ENCODE results near the gene OGDHL. TPM values are rescaled to one million over a fixed set of nuclear protein-coding genes. Genes with fewer than 3 reads are reported as not detected.

The OGDHL gene
- total and polyA plus RNA-seq, 2 of the 13 experiments (the other 11 are each of a cell fraction or from before 2014, with no cell fraction given): 3.0 to 9.8 TPM

DNA sequence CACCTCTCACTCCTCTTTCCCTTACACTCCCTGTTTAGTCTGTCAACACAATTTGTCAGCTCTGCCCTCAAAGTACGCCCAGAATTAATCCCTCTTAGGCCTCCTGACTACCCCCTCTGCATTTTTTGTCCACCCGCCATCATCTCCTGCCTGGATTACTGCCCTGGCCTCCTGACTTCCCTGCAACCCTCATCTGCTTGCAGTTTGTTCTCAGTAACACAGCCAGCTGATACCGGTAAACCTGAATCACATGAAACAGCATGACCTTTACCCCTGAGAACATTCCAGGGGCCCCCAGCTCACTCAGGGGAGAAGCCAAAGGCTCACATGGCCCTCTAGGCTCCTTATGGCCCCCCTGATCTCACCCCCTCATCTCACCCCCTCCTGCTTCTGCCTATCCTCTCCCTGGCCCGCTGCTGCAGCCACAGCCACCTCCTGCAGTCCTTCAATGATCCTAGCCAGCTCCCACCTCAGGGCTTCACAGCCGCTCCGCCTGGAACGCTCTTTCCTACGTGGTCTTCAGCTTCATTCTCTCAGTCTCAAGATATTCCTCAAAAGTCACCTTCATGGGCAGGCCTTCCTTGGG is 73.8 kb downstream of the OGDHL start:
- POLR2A ChIA-PET: no interaction called here
- H2AFZ ChIP-seq (ENCODE audit: low read length): no peak overlapping the region
- no peak overlapping the region for H3K4me2 ChIP-seq (ENCODE audit: low read depth, low read length)
- in situ Hi-C loops (cut with HindIII; ENCODE audit: extremely low pct_ligation_motif_present, low pct_unique_long_range_greater_than_20kb): no loop called here
- H3K4me1 ChIP-seq (ENCODE audit: insufficient read depth, low read length): no peaks in the 10 kb centered on the region
- DNase-seq (ENCODE audit: low spot score) (no peak), ATAC-seq (no peak), FAIRE-seq (no peak)
- BruUV-seq (replicated peaks): no TSS peak
- H4K20me1 ChIP-seq (ENCODE audit: insufficient read depth, low read length): no peaks in the 10 kb centered on the region
- 22% methylated on average over 8 of the region's 8 CpGs for WGBS (ENCODE audit: low lambda C conversion rate)
- intact Hi-C loops (cut with micrococcal nuclease; ENCODE audit: unreplicated experiment): no loop called here
- no peak overlapping the region for H3K9ac ChIP-seq (ENCODE audit: insufficient read depth, low read depth, low read length)
- H3K9me3 ChIP-seq (ENCODE audit: low read length): no peaks in the 10 kb centered on the region
- no peak overlapping the region for H3K4me3 ChIP-seq (replicated peaks in 1 of 3; ENCODE audit: insufficient read depth in 1 of 3, low read depth in 2 of 3, low read length in 3 of 3)
- no peaks in the 10 kb centered on the region for H3K79me2 ChIP-seq (ENCODE audit: insufficient read depth, low read length)
- TF ChIP-seq KLF9 (CRISPR knock-in tag; IDR thresholded peaks at IDR 0.05; ENCODE audit: low read depth) (no peak), ZNF136 (CRISPR knock-in tag; IDR thresholded peaks at IDR 0.05; ENCODE audit: low read depth) (no peak), GFI1 (CRISPR knock-in tag; IDR thresholded peaks at IDR 0.05; ENCODE audit: borderline replicate concordance) (no peak), ZNF597 (CRISPR knock-in tag; IDR thresholded peaks at IDR 0.05) (no peak), MEIS2 (CRISPR knock-in tag; IDR thresholded peaks at IDR 0.05) (no peak), ZKSCAN8 (CRISPR knock-in tag; IDR thresholded peaks at IDR 0.05; ENCODE audit: borderline replicate concordance) (no peak), HNRNPK (IDR thresholded peaks at IDR 0.05; ENCODE audit: low read depth, low read length, poor library complexity, severe bottlenecking) (no peak), ZNF777 (CRISPR knock-in tag; IDR thresholded peaks at IDR 0.05) (no peak), ZBTB25 (CRISPR knock-in tag; IDR thresholded peaks at IDR 0.05) (no peak)
- TF ChIP-seq, protein P1, sequence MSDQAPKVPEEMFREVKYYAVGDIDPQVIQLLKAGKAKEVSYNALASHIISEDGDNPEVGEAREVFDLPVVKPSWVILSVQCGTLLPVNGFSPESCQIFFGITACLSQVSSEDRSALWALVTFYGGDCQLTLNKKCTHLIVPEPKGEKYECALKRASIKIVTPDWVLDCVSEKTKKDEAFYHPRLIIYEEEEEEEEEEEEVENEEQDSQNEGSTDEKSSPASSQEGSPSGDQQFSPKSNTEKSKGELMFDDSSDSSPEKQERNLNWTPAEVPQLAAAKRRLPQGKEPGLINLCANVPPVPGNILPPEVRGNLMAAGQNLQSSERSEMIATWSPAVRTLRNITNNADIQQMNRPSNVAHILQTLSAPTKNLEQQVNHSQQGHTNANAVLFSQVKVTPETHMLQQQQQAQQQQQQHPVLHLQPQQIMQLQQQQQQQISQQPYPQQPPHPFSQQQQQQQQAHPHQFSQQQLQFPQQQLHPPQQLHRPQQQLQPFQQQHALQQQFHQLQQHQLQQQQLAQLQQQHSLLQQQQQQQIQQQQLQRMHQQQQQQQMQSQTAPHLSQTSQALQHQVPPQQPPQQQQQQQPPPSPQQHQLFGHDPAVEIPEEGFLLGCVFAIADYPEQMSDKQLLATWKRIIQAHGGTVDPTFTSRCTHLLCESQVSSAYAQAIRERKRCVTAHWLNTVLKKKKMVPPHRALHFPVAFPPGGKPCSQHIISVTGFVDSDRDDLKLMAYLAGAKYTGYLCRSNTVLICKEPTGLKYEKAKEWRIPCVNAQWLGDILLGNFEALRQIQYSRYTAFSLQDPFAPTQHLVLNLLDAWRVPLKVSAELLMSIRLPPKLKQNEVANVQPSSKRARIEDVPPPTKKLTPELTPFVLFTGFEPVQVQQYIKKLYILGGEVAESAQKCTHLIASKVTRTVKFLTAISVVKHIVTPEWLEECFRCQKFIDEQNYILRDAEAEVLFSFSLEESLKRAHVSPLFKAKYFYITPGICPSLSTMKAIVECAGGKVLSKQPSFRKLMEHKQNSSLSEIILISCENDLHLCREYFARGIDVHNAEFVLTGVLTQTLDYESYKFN (CRISPR knock-in tag; conservative IDR thresholded peaks at IDR 0.05): no peak
- CTCF ChIA-PET (ENCODE audit: low intra/inter-chr PET ratio, low total read pairs): no interaction called here
- H3K27ac ChIP-seq (ENCODE audit: extremely low read length, insufficient read depth, low read length): no peak overlapping the region
- no peaks in the 10 kb centered on the region for H3K36me3 ChIP-seq (replicated peaks in 1 of 2; ENCODE audit: control insufficient read depth in 1 of 2, insufficient read depth in 2 of 2, low read length in 2 of 2)
- peaks cover 7 to 44% of the 10 kb centered on the region in 2 experiments; a peak in 4 of 5 replicates for H3K27me3 ChIP-seq (ENCODE audit: control insufficient read depth in 1 of 2, insufficient read depth in 2 of 2, low read length in 2 of 2)
